Measurements from ENCODE around the gene PTPN13. TPM values are rescaled to one million over a fixed set of nuclear protein-coding genes. Genes with fewer than 3 reads are reported as not detected.
A peak's percentile ranks its signal among the peaks of the same experiment; 100 is the strongest.

Gene PTPN13
- total RNA-seq, 3 donors from 2014 or later (not counting 1 experiment from before 2014, with no cell fraction given) = 0.20 to 2.4 (median 0.40) TPM

GRCh38 chr4:86594559-86595425 lies 677 bp downstream of the PTPN13 start:
- Histone ChIP-seq H3K9me3 (ENCODE audit: control insufficient read depth, insufficient read depth, low read length) (no peaks in the 10 kb centered on the region), H3K27ac (ENCODE audit: low read length) (no peak overlapping the region), H3K4me3 (ENCODE audit: low read length) (peak overlapping the region; percentile 36), H3K4me1 (ENCODE audit: control insufficient read depth, insufficient read depth, low read length) (peaks cover 15% of the 10 kb centered on the region), H3K36me3 (ENCODE audit: control insufficient read depth, insufficient read depth, low read length) (no peaks in the 10 kb centered on the region), H3K27me3 (ENCODE audit: control insufficient read depth, insufficient read depth, low read length) (peaks cover 11% of the 10 kb centered on the region)
- TF ChIP-seq CTCF (IDR thresholded peaks at IDR 0.05) = no peak
- Mint-ChIP-seq H3K27me3 (ENCODE audit: low read depth in 2 of 2) (peaks cover 14 to 28% of the 10 kb centered on the region in 2 donors), H3K4me3 (peak overlapping the region; percentile 81), H3K9me3 (no peaks in the 10 kb centered on the region), H3K36me3 (no peaks in the 10 kb centered on the region), H3K27ac (no peak overlapping the region), H3K4me1 (peaks cover 10 to 16% of the 10 kb centered on the region in 2 donors)
- peak in 1 of 2 donors; percentile 30 for DNase-seq
- 2% methylated on average over 40 of the region's 47 CpGs for WGBS (ENCODE audit: insufficient coverage)
- intact Hi-C loops (cut with micrococcal nuclease) = no loop called here
- peak; percentile 29 to 51 (median 36) for ATAC-seq

- no peaks in the 10 kb centered on the region for H3K9me3 Mint-ChIP-seq
- Histone ChIP-seq H3K27me3 (ENCODE audit: control insufficient read depth, insufficient read depth, low read length) (peaks cover 11% of the 10 kb centered on the region), H3K27ac (ENCODE audit: low read length) (no peak overlapping the region), H3K4me3 (ENCODE audit: low read length) (no peak overlapping the region), H3K36me3 (ENCODE audit: control insufficient read depth, insufficient read depth, low read length) (no peaks in the 10 kb centered on the region), H3K9me3 (ENCODE audit: control insufficient read depth, insufficient read depth, low read length) (no peaks in the 10 kb centered on the region), H3K4me1 (ENCODE audit: control insufficient read depth, insufficient read depth, low read length) (peaks cover 15% of the 10 kb centered on the region)
- peaks cover 14 to 28% of the 10 kb centered on the region in 2 donors for H3K27me3 Mint-ChIP-seq (ENCODE audit: low read depth in 2 of 2)
- peaks cover 10 to 16% of the 10 kb centered on the region in 2 donors for H3K4me1 Mint-ChIP-seq
- no peaks in the 10 kb centered on the region for H3K36me3 Mint-ChIP-seq
- DNase-seq = peak in 1 of 2 donors; percentile 20
- no peak for ATAC-seq
- peak overlapping the region; percentile 81 for H3K4me3 Mint-ChIP-seq
- no peak for TF ChIP-seq CTCF (IDR thresholded peaks at IDR 0.05)
- intact Hi-C loops (cut with micrococcal nuclease) = no loop called here
- no peak overlapping the region for H3K27ac Mint-ChIP-seq
- WGBS (ENCODE audit: insufficient coverage) = 20% methylated on average over 8 of the region's 9 CpGs
Measured at GRCh38 chr4:86595426-86595805, 1.3 kb downstream of the PTPN13 start.

- ATAC-seq (no peak), DNase-seq (no peak)
- H3K4me1 Mint-ChIP-seq = peaks cover 10 to 16% of the 10 kb centered on the region in 2 donors
- H3K36me3 Mint-ChIP-seq = no peaks in the 10 kb centered on the region
- Histone ChIP-seq H3K4me3 (ENCODE audit: low read length) (no peak overlapping the region), H3K27me3 (ENCODE audit: control insufficient read depth, insufficient read depth, low read length) (peaks cover 11% of the 10 kb centered on the region), H3K27ac (ENCODE audit: low read length) (no peak overlapping the region), H3K9me3 (ENCODE audit: control insufficient read depth, insufficient read depth, low read length) (no peaks in the 10 kb centered on the region), H3K4me1 (ENCODE audit: control insufficient read depth, insufficient read depth, low read length) (peaks cover 15% of the 10 kb centered on the region), H3K36me3 (ENCODE audit: control insufficient read depth, insufficient read depth, low read length) (no peaks in the 10 kb centered on the region)
- H3K27me3 Mint-ChIP-seq (ENCODE audit: low read depth in 2 of 2) = peaks cover 14 to 28% of the 10 kb centered on the region in 2 donors
- no peak overlapping the region for H3K27ac Mint-ChIP-seq
- no peak overlapping the region for H3K4me3 Mint-ChIP-seq
- WGBS (ENCODE audit: insufficient coverage) = 92% methylated on average over 2 of the region's 2 CpGs
- TF ChIP-seq CTCF (IDR thresholded peaks at IDR 0.05) = no peak
- intact Hi-C loops (cut with micrococcal nuclease) = no loop called here
- no peaks in the 10 kb centered on the region for H3K9me3 Mint-ChIP-seq
Measured at GRCh38 chr4:86596807-86597206, 2.7 kb downstream of the PTPN13 start.

Measured in natural killer cell (primary cell).